ENCODE measurements around the gene TTC1.
"Not testable (repeated sequence)": the region's sequence is repeated elsewhere in the genome, so short reads cannot be mapped to it uniquely, and the experiment has no call there.

Gene TTC1

DNA sequence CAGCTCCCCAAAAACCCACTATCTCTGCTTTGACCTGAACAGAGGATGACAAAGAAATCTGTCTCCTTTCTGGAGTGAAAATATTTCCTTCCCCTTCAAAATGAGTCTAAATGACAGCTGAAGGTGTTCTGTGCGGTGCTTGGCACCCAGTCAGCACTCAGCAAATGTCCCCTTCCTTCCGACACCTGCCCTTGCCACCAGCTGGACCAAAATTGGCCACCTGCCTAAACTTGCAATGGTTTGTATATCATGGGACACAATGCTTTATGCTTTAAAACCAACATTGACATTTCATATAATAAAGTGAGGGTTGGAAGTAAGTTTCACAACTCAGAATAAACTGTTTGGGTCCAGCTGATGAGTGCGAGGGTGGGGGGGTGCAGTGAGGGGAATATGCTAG lies 7.5 kb upstream of the TTC1 start:
- DNase-seq (ENCODE audit: low read depth) = no peak

DNA sequence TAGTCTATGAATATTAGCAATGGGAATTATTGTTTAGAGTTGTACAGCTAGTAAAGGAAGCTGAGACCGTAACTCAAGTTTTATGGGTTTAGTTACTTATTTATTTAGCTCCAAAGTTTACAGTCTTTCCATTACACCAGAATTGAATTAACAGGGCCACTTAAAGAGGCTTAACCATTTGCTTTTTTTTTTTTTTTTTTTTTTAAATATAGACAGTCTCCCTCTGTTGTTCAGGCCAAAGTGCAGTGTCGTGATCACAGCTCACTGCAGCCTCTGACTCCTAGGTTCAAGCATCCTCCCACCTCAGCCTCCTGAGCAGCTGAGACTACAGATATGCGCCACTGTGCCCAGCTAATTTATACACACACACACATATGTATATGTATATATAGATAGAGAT lies 1.4 kb upstream of the TTC1 start:
- DNase-seq (ENCODE audit: low read depth) = no peak

DNA sequence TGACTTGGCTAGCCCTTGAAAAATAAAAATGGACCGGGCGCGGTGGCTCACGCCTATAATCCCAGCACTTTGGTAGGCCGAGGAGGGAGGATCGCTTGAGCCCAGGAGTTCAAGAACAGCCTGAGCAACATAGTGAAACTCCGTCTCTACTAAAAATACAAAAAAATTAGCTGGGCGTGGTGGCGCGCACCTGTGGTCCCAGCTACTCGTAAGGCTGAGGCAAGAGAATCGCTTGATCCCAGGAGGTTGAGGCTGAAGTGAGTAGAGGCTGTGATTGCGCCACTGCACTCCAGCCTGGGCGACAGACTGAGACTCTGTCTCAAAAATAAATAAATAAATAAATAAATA lies 436 bp upstream of the TTC1 start:
- not testable (repeated sequence) for DNase-seq (ENCODE audit: low read depth)

DNA sequence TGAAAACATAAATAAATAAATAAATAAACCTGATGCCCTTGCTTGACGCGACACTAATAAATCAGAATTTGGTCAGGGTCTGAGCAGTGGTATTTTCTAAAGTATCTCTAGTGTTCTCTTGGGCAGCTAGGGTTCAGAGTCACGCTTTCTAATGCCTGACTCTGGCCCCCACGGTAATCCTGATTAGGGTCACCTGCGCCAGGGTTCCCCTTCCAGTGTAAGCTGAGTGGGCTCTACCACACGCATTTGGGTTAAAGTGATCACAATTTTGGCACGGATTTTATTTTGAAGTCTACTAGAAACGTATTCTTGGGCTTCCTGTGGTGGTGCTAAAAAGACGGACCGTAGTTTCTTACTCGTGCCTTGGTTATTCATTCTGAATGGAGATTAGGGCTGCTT lies 651 bp downstream of the TTC1 start:
- no peak for DNase-seq (ENCODE audit: low read depth)

DNA sequence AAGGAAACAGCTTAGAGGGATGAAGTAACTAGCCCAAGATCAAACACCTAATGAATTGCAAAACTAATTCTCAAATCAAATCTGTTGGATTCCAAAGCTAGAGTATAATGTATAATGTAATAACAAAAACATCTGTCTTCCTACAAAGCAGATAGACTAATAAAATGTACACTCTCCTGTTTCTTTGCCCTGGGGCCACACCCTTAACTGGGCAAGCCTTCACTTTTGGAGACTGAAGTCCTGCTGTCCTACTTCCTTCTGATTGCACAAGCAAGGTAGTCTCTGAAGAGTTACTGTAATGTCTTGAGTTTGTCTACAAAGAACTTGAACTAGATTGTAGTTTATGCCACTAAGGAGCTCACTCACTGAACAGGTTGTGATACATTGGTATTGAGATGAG lies 2.5 kb downstream of the TTC1 start:
- DNase-seq (ENCODE audit: low read depth) = no peak

DNA sequence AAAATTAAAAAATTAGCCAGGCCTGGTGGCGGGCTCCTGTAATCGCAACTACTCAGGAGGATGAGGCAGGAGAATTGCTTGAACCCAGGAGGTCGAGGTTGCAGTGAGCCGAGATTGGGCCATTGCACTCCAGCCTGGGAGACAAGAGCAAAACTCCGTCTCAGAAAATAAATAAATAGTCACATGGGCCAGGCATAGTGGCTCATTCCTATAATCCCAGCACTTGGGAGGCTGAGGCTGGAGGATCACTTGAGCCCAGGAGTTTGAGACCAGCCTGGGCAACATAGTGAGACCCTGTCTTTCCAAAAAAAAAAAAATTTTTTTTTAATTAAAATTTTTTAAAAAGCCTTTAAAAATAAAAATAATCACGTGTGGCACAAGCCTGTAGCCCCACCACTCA lies 5.3 kb downstream of the TTC1 start:
- not testable (repeated sequence) for DNase-seq (ENCODE audit: low read depth)

DNA sequence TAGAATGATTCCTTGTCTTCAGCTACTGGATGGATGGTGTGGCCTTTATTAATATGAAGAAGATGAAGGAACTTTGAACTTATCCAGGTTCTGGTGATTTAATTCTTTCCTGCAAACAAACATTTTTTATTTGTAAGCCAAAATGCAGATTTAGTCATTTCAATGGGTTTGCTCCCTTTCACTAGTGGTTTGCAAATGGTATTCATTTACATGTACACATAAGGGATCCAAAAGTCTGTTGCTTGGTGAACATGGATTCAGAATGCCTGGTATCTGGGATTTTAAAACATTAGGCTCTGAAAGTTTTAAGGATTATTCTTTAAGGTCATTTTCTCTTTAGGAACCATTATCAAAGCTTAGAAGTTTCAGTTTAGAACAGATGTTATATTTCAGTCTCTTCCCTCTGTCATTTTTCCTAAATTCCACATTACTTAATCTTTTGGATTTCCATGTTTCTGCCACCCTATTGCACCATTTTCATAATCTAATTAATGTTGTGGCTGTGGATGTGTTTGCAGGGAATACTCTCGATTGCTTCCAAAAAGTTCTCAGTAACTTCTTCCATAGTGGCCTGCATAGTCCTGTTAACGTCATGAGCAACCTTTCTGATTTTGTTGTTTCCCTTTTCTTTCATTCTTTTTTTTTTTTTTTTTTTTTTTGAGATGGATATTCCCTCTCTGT lies 10.1 kb downstream of the TTC1 start:
- no peak for DNase-seq (ENCODE audit: low read depth)

DNA sequence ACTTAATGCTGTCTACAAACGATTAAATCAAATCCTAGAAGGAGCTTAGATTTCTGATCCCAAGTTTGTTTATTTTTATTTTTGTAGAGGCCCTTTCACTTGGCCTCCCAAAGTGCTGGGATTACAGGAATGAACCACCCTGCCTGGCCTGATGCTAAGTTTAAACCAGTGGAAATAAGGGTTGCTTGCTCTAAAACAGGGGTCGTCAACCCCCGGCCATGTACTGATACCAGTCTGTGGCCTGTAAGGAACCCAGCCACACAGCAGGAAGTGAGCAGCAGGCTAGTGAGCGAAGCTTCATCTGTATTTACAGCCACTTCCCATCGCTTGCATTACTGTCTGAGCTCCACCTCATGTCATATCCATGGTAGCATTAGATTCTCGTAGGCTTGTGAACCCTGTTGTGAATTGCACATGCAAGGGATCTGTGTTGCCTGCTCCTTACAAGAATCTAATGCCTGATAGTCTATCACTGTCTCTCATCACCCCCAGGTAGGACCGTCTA lies 11.4 kb downstream of the TTC1 start:
- DNase-seq (ENCODE audit: low read depth) = no peak

DNA sequence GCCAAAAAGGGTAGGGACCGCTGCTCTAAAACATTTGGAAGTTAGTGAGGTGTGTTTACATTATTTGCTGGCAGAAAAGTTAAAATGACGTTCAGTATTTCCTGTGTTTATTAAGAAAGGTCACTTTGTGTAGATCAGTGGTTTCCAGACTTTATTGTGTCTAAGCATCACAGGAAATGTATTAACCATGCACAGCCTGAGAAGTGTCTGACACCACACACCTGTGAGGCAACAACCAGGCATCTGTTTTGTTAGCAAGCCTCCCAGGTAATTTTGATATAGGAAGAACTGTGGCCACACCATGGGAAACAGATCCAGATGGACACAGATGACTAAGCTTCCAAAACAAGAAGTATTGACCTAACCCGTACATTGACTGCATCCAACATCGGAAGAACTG lies 12.0 kb downstream of the TTC1 start:
- no peak for DNase-seq (ENCODE audit: low read depth)

DNA sequence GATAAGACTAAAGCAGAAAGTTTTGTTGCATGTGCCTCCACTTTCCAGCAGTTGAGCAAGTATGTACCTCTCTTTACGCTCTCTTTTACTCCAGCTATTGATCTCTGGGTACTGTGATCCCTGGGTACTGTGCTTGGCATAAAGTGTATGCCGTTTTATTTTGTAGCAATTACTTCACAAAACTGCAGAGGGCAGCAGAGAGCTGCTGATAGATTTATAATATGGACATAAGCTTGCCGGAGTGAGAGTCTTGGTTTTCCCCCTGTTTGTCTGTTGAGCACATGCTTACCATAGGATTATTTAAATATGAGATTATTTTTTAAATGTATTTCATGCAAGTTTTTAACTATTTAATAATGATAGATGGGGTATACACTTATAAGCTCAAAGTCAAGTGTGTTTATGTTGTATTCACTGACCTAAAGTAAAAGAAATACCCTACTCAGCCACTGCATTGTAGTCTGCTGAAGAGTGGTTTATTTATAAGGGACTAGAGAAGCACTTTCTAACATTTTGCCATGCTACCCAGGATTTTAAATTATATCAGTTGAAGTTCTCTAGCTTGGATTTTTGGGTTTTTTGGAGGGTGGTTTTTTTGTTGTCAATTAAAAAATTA lies 13.0 kb downstream of the TTC1 start:
- DNase-seq (ENCODE audit: low read depth) = peak; percentile 39

DNA sequence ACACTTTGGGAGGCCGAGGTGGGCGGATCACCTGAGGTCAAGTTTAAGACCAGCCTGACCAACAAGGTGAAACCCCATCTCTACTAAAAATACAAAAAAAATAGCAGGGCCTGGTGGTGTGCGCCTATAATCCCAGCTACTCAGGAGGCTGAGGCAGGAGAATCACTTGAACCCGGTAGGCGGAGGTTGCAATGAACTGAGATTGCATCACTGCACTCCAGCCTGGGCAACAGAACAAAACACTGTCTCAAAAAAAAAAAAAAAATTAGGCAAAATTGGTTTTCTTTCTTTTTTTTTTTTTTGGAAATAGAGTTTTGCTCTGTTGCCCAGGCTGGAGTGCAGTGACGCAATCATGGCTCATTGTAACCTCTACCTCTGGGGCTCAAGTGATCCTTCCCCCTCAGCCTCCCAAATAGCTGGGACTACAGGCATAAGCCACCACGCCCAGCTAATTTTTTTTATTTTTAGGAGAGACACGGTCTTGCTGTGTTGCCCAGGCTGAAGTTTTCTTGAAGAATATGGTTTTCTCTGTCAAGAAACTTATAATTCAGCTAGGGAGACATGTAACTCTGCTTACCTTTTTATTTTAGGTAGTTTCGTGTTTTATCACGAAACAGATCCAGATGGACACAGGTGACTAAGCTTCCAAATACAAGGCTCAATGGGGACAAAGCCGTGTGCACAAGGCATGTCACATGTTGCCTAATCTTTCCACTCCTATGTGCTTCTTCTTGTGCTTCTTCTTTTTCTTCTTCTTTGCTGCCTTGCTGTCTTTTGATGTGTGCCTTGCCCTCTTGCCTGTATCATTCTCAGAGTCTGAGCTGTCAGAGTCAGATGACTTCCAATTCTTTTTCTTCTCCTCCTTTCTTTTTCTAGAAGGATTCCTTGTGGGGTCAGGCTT lies 14.3 kb downstream of the TTC1 start:
- no peak for DNase-seq (ENCODE audit: low read depth)

DNA sequence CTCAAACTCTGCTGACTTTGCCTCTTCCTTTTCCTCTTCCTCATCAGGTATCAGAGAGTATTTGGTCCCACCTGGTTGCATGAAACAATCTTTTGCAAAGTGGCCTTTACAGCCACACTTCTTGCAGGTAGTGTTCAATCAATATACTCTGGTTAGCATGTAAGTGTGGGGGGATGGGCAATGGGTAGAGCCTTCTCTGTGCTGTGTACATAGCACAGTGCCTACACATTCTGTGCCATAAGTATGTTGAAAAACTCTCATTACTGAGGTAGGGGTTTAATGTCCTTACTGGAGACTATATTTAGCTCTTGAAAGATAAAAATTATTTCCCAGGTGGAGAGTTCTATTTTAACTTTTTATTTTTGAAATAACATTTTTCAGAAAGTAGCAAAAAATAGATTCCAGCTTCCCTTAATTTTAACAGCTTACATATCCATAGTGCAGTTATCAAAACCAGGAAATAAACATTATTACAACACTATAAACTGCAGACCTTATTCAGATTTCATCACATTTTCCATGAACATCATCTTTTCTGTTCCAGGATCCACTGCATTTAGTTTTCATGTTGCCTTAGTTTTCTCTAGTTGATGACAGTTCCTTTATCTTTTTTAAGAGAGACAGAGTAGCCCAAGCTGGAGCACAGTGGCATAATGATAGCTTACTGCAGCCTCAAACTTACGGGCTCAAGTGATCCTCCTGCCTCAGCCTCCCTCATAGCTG lies 15.1 kb downstream of the TTC1 start:
- DNase-seq (ENCODE audit: low read depth) = no peak

DNA sequence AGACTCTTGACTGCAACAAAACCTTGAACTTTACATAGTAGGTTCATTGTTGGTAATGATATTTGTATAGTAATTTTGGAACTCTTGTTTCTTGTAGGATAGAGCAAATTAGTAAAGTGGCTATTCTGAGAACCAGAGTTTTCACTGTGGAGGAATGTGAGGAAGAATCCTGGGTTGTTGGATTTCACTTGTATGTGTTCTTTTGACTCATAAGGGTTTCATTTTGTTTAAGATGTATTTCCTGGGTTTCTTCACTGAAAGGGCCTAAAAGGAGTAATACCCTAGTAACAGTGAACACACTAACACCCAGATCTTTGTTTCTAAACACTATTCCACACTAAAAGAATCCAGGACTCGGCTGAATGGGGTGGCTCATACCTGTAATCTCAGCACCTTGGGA lies 20.1 kb downstream of the TTC1 start:
- DNase-seq (ENCODE audit: low read depth) = no peak

DNA sequence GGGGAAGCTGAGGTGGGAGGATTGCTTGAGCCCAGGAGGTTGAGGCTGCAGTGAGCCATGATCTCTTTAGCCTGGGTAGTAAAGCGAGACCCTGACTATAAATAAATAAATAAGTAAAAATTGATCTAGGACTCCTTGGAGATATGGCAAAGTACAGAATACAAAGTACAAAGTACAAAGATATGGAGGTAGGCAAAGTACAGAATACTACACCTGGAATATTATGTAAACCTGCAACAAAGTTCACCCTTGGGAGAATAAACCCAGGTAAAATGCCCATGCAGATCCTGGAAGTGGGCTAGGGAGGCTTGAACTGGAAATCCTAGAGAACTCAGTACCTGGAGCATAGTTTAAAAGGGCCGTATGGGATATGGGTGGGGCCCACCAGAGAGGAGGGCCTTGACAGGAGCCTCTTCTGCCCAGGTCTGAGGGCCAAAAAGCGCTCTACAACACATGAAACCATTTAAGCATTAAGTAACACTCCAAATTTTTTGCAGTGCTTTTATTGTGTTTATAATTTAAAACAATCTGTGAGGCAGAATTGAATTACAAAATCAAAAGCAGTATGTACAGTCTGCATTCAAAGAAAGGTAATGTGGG lies 20.7 kb downstream of the TTC1 start:
- no peak for DNase-seq (ENCODE audit: low read depth)

DNA sequence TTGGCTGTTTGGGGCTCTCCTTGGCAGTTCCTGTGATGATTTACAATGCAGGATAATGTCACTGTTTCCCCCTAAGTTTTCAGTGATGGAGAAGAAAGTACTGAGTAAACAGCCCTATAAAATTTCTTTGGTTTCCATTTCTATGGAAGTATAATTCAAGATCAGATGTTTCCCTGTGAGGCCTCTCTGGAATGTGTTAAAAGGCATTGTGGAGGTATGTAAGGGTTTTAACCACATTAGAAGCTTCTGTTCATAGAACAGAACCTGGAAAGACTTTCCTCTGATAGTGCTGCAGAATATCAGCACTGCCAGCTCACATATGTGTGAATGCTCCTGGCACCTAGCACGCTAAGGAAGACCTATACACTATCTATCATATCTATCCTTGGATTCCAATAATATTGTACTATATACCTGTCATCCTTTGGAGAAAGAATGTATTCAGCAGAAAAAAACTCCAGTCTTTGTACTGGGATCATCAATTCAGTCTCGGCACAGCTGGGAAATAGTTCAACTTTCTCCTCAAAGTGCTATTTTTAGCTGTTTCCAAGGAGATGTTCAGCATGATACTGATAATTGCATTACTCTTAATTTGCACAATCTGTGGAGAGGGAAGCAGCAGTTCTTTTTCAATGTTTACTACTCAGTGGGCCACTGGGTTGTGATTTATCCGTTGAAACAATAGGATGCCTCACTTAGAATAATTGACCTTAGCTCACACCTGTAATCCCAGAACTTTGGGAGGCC lies 21.9 kb downstream of the TTC1 start:
- DNase-seq (ENCODE audit: low read depth) = no peak

DNA sequence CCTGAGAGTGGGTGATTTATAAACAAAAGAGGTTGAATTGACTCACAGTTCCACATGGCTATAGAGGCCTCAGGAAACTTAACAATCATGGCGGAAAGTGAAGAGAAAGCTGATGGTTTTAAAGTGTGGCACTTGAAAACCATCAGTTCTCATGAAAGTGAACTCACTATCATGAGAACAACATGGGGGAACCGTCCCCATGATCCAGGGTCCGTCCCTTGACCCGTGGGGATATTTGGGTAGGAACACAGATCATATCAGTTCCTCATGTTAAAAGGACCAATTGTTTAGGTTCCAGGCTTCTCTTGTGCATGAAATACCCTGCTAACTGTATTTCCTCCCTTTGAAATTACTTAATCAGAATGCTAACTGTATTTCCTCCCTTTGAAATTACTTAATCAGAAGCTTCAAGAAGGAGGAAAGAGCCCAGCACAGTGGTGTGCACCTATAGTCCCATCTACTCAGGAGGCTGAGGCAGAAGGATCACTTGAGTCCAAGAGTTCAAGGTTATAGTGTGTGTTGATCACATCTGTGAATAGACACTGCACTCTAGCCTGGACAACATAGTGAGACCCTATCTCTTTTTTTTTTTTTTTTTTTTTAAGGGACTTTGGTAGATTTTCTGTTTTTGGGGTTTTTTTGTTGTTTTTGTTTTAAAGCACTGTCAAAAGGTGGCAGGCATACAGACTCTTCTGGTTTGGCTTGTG lies 24.8 kb downstream of the TTC1 start:
- no peak for DNase-seq (ENCODE audit: low read depth)

DNA sequence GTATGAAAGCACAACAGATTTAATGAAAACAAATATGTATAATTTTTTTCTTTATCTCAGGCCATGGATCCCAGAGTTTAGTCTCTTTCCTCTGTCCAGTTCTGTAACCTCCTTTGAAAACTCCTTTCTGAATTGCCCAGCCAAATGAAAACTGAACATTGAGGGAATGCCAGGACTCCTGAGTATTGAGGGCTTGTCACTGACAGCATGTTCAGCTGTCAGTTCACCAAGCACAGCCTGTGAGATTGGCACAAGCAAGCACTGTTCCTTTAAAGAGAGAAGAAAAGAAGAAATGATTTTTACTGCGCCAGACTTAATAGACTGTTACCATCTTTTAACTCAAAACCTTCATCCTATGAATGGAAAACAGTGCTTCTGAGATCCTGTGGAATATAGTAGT lies 27.3 kb downstream of the TTC1 start:
- no peak for DNase-seq (ENCODE audit: low read depth)

DNA sequence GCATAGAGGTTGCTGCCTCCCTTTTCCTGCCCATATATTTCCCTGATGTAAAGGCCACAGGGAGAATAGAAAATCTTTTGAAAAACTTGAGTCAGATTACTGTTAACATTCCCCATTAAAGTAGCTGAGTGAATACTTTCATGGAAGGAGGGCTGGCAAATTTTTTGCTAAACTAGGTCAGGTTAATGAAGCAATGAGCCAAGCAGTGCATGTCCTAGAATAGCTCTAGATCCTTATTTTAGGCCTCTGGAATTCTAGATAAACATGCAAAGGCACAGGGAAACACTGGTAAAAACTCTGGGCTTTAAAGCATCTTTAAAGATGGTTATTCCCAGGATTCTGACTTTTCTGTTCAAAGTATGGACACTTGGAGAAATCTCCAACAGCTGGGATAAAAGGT lies 27.9 kb downstream of the TTC1 start:
- DNase-seq (ENCODE audit: low read depth) = no peak

DNA sequence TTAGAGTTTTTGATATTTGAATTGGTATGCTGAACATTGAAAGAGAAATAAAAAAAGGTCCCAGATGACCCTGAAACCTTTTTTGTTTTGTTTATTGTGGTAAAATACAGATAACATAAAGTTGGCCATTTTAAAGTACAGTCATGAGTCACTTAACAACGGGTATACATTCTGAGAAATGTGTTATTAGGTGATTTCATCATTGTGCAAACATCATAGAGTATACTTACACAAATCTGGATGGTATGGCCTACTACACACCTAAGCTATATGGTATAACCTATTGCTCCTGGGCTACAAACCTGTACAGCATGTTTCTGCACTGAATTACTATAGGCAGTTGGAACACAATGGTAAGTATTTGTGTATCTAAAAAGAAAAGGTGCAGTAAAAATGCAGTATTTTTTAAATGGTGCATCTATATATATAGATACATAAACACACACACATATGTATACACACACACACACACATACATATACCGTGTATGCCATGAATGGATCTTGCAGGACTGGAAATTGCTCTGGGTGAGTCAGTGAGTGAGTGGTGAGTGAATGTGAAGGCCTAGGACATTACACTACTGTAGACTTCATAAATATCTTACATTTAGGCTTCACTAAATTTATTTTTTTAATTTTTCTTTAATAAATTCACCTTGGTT lies 31.0 kb downstream of the TTC1 start:
- no peak for DNase-seq (ENCODE audit: low read depth)

DNA sequence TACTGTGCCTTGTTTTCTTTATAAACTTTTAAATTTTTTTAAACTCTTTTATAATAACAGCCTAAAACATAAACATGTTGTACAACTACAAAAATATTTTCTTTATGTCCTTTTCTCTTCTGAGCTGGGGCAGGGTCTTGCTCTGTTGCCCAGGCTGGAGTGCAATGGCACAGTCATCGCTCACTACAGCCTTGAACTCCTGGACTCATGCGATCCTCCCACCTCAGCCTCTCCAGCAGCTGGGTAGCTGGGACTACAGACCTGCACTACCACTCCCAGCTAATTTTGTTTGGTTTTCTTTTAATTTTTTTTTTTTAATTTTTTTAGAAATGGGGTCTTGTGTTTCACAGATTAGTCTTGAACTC lies 31.5 kb downstream of the TTC1 start:
- no peak for DNase-seq (ENCODE audit: low read depth)

Measured in stimulated activated CD4-positive, alpha-beta T cell treated with anti-CD3 and anti-CD28 coated beads, Interleukin-2, amount 100 ng/mL, for 4 hours (primary cell).